D721Med (cell line): ENCODE results near the gene TFF1.

Experiments used
- DNase-seq: peaks from one replicate; pipeline ENCODE4 v3.0.0; 2011; ENCODE audit warnings: low spot score; ENCODE audit not compliant: insufficient read length
- FAIRE-seq: peaks from 2 replicates; lab custom pipeline; 2011; peaks lifted over from hg19 to GRCh38; lab: Jason Lieb, UNC
- TF ChIP-seq, protein P1 (sequence below): IDR thresholded peaks from 2 replicates; pipeline ENCODE4 v1.5.1; 2012; ENCODE audit warnings: mild to moderate bottlenecking, control low read depth; ENCODE audit not compliant: insufficient read depth; ENCODE audit errors: missing control alignments

Gene TFF1

DNA sequence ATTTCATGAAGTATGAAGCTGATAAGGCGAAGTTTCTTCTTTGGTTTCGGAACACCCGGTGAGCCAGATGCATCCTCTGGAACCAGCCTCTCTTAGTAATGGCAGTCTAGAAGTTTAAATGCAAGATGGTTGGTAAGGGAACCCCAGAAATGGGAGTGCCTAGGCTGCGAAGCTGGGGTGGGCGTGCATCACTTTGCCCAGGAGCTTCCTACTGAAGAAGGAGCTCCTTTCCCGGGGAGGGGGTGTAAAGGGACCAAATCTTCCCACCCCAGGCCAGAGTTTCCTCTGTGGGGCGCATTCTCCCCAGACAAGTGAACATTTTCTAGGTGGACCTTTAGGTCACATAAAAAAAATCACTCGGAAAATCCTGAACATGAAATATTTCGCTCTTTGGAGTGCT lies 19.9 kb downstream of the TFF1 start:
- no peak for FAIRE-seq
- DNase-seq = no peak
- TF ChIP-seq, protein P1, sequence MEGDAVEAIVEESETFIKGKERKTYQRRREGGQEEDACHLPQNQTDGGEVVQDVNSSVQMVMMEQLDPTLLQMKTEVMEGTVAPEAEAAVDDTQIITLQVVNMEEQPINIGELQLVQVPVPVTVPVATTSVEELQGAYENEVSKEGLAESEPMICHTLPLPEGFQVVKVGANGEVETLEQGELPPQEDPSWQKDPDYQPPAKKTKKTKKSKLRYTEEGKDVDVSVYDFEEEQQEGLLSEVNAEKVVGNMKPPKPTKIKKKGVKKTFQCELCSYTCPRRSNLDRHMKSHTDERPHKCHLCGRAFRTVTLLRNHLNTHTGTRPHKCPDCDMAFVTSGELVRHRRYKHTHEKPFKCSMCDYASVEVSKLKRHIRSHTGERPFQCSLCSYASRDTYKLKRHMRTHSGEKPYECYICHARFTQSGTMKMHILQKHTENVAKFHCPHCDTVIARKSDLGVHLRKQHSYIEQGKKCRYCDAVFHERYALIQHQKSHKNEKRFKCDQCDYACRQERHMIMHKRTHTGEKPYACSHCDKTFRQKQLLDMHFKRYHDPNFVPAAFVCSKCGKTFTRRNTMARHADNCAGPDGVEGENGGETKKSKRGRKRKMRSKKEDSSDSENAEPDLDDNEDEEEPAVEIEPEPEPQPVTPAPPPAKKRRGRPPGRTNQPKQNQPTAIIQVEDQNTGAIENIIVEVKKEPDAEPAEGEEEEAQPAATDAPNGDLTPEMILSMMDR = no peak

DNA sequence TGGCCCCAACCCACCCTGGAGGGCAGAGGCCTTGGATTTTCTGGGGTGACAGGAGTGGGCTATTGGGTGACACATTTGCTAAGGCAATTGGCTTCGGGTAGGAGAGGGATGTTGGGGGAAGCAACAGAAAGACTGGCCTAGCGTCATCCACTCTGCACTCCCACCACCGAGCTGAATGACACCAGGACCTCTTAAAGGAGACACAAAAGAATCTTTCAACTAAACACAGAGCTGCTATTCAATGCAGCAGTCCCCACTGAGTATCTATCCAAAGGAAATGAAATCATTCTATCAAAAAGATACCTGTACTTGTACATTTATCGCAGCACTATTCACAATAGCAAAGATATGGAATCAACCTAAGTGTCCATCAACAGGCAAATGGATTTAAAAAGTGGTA lies 21.7 kb downstream of the TFF1 start:
- FAIRE-seq (no peak), DNase-seq (no peak)
- TF ChIP-seq, protein P1 = no peak

DNA sequence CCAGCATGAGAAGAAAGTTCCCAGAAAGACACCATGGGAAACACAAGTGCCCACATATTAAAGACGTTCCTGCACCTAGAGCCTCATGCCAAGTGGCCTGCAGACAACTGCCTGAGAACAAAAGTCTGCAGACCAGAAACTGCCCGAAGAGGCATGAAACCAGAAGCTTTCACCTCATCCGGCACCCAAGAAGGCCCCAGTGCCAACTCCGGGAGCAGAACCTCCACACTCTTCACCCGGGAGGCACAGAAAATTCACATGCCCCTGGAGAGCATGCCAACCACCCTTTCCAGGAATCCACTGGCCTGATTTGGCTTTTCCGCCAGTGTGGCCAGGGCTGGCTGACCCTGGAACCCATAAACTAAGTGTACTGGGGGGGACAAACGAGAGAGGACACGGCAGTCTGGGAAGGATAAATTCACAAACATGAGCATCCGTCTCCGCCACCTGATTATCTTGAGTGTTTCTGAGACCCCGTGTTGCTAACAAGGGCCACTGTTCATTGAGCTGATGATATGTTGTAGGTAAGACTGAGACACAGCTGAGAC lies 22.3 kb downstream of the TFF1 start:
- FAIRE-seq (no peak), DNase-seq (no peak)
- TF ChIP-seq, protein P1 = no peak

DNA sequence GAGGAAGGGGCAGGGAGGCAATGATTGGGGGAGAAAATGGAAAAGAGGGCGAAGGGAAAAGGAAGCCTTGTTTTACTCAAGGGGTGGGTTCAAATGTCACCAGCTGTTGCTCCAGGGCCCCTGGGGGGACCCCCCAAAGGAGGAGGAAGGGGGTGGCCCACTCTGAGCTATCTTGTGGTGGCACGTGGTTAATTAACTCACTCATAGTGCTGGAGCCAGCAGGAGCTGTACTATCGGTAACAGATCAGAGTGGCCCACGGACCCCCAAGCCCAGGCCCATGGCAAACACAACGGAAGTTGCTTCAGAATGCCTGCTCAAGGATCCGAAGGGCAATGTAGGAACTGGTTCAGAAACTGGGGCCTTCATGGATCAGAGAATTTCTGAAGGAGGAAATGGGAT lies 22.8 kb downstream of the TFF1 start:
- DNase-seq (no peak), FAIRE-seq (no peak)
- TF ChIP-seq, protein P1 = no peak

DNA sequence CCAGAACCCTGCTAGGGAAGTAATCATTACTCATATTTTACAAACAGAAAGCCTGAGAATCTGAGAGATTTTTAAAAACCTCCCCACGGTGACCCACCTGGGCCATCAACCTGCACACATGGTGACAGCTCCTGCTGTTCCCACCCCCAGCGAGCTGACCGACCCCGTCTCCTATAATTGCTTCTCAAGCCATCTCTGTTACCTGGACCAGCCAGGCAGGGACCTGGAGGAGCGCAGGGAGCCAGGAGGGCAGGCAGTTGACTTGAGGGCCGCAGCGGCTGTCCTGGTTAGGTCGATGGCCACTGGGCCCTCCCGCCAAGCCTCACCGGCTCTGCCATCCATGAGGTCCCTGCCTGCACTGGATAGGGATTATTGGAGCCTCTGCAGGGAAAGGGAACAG lies 23.2 kb downstream of the TFF1 start:
- DNase-seq = no peak
- TF ChIP-seq, protein P1 = no peak
- FAIRE-seq = no peak

DNA sequence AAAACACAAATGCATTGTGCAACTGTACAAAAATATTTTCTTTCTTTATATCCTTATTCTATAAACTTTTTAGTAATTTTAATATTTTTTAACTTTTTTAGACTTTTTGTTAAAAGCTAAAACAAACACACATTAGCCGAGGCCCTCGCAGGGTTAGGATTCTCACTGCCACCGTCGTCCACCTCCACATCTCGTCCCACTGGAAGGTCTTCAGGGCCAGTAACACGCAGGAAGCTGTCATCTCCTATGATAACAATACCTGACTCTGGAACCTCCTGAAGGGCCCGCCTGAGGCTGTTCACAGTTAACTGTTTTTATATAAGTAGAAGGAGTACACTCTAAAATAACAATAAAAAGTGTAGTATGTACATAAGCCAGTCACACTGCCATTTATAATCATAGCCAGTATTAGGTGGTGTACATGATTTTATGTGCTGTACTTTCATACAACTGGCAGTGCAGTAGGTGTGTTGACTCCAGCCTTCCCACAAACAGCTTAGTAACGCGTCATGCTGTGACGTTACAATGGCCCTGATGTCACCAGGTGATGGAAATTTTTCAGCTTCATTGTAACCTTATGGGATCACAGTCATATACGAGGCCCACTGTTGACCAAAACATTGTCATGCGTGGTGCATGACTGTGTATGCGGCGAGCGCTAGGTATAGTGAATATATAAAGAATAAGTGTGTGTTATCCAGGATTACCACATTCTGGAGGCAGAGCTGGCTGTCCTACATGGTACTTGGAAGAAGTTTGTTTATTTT lies 24.4 kb downstream of the TFF1 start:
- no peak for FAIRE-seq
- TF ChIP-seq, protein P1 = no peak
- no peak for DNase-seq
